Tibial nerve (tissue), 4 donors: ENCODE results near the gene RHOG.
"Not testable (repeated sequence)": the region's sequence is repeated elsewhere in the genome, so short reads cannot be mapped to it uniquely, and the experiment has no call there.

Source experiments
- EP300 ChIP-seq, 2 donors: sonication (generic); formaldehyde crosslinking; IDR thresholded peaks; one replicate each; pipeline ENCODE4 v1.6.1; 2017; ENCODE audit warnings: antibody characterized with exemption in 2 of 2, mild to moderate bottlenecking in 1 of 2
- POLR2A ChIP-seq, 2 donors: fragments of 450-650 bp; IDR thresholded peaks; one replicate each; pipeline ENCODE4 v1.6.1; 2017; ENCODE audit warnings: antibody characterized with exemption in 2 of 2, mild to moderate bottlenecking in 2 of 2, moderate library complexity in 2 of 2
- TF ChIP-seq, protein P1 (sequence below), 5 experiments: fragments of 200-600 bp in 3 of 5; fragments of 450-650 bp in 2 of 5; sonication (generic) in 3 of 5; IDR thresholded peaks; one replicate each; pipeline ENCODE4 v1.5.1; 2016 to 2019; ENCODE audit warnings: antibody characterized with exemption in 5 of 5, mild to moderate bottlenecking in 3 of 5, moderate library complexity in 2 of 5

DNA sequence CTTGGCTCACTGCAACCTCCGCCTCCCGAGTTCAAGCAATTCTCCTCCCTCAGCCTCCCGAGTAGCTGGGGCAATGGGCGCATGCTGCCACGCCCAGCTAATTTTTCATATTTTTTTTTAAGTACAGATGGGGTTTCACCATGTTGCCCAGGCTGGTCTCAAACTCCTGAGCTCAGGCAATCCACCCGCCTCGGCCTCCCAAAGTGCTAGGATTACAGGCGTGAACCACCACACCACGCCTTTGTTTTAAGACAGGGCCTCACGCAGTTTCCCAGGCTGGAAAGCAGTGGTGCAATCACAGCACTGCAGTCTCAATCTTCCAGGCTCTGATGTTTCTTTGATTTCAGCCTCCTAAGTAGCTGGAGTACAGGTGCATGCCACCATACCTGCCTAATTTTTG is 46.4 kb downstream of the RHOG start:
- not testable (repeated sequence) for TF ChIP-seq POLR2A, EP300 (IDR thresholded peaks at IDR 0.05)
- TF ChIP-seq, protein P1, sequence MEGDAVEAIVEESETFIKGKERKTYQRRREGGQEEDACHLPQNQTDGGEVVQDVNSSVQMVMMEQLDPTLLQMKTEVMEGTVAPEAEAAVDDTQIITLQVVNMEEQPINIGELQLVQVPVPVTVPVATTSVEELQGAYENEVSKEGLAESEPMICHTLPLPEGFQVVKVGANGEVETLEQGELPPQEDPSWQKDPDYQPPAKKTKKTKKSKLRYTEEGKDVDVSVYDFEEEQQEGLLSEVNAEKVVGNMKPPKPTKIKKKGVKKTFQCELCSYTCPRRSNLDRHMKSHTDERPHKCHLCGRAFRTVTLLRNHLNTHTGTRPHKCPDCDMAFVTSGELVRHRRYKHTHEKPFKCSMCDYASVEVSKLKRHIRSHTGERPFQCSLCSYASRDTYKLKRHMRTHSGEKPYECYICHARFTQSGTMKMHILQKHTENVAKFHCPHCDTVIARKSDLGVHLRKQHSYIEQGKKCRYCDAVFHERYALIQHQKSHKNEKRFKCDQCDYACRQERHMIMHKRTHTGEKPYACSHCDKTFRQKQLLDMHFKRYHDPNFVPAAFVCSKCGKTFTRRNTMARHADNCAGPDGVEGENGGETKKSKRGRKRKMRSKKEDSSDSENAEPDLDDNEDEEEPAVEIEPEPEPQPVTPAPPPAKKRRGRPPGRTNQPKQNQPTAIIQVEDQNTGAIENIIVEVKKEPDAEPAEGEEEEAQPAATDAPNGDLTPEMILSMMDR (IDR thresholded peaks at IDR 0.05): not testable (repeated sequence)
